ENCODE results near the gene ZBTB7A. TPM values are rescaled to one million over a fixed set of nuclear protein-coding genes. Genes with fewer than 3 reads are reported as not detected.
A peak's percentile ranks its signal among the peaks of the same experiment; 100 is the strongest.
"Not testable (repeated sequence)": the region's sequence is repeated elsewhere in the genome, so short reads cannot be mapped to it uniquely, and the experiment has no call there.

The ZBTB7A gene
- total RNA-seq, 1 experiment from 2014 or later = 49.5 TPM

GRCh38 chr19:4007021-4007835 lies 59.5 kb downstream of the ZBTB7A start, which contains the start of gene PIAS4:
PIAS4 (plus strand) TSS chr19:4007736; CDS start chr19:4007761, 25 bp downstream.
- RAD21 ChIA-PET (ENCODE audit: low non-redundant PET in 1 of 2, low total read pairs in 2 of 2, uncharacterized antibody in 2 of 2, unreplicated experiment in 2 of 2) = no interaction called here
- peak; percentile 93 for ATAC-seq
- Histone ChIP-seq H3K4me2 (ENCODE audit: low read length) (peak within 1 kb of the TSS; percentile 94), H3K27ac (ENCODE audit: low read depth, low read length) (peak within 1 kb of the TSS; percentile 94), H3K9ac (ENCODE audit: low read length) (peak within 1 kb of the TSS; percentile 82), H2AFZ (ENCODE audit: low read depth, low read length, poor library complexity, severe bottlenecking) (no peak within 1 kb of the TSS), H3K27me3 (ENCODE audit: insufficient read depth, low read length) (no peaks in the 10 kb centered on the region), H3K9me2 (ENCODE audit: insufficient read depth) (no peaks in the 10 kb centered on the region), H3K4me3 (replicated peaks in 1 of 2; ENCODE audit: low read depth in 1 of 2, low read length in 2 of 2) (peak within 1 kb of the TSS; percentile 94 to 98), H3K36me3 (ENCODE audit: control insufficient read depth in 1 of 2, insufficient read depth in 2 of 2, low read length in 2 of 2) (no peaks in the 10 kb centered on the region; a peak in 1 of 4 replicates), H4K20me1 (ENCODE audit: insufficient read depth) (0 out of 2 replicates have a peak, but pooled peaks cover 4% of the 10 kb centered on the region), H3K9me3 (ENCODE audit: control insufficient read depth in 1 of 2, insufficient read depth in 1 of 2, low read depth in 1 of 2, low read length in 2 of 2) (no peaks in the 10 kb centered on the region), H3K4me1 (ENCODE audit: control insufficient read depth in 1 of 2, insufficient read depth in 2 of 2, low read length in 2 of 2) (peaks cover 7 to 14% of the 10 kb centered on the region in 2 experiments; a peak in 3 of 4 replicates), H3K79me2 (ENCODE audit: insufficient read depth, low read length) (peaks cover 41% of the 10 kb centered on the region)
- CTCF ChIA-PET = interaction anchor here (1.0 to 2.1 kb wide), 5 partner anchors 11 to 158 kb away, joined by 3 to 10 read pairs (median 4); no protein-coding TSS in a partner anchor
- POLR2A ChIA-PET = interaction anchor here (0.7 to 2.1 kb wide), 5 partner anchors 10 to 22 kb away, joined by 3 to 8 read pairs (median 4); partner anchors contain the start of gene EEF2
- TSS peak; percentile 86 for BruUV-seq (replicated peaks)
- intact Hi-C loops (cut with micrococcal nuclease) = no loop called here
- DNase-seq (ENCODE audit: low read depth, low spot score) = peak; percentile 88
- TF ChIP-seq ELF1 (IDR thresholded peaks at IDR 0.05; ENCODE audit: borderline replicate concordance, low read depth) = no peak
- peak; percentile 94 for TF ChIP-seq YY1 (IDR thresholded peaks at IDR 0.05; ENCODE audit: extremely low read depth, insufficient replicate concordance, low read depth, low read length)
- TF ChIP-seq ZFX (IDR thresholded peaks at IDR 0.05) = peak; percentile 84; the same call in 1 of the 2 replicates
- peak; percentile 72 for TF ChIP-seq POLR2AphosphoS5 (IDR thresholded peaks at IDR 0.05; ENCODE audit: low read depth, low read length)
- TF ChIP-seq CBX3 (IDR thresholded peaks at IDR 0.05; ENCODE audit: low read depth) = no peak
- peak; percentile 54 for TF ChIP-seq POLR2A (IDR thresholded peaks at IDR 0.05; ENCODE audit: borderline replicate concordance, extremely low read depth, insufficient read depth, insufficient read length)
- TF ChIP-seq SP1 (IDR thresholded peaks at IDR 0.05; ENCODE audit: low read depth) = peak; percentile 88
- no peak for TF ChIP-seq ATF3 (IDR thresholded peaks at IDR 0.05)
- peak; percentile 94; the same call in 1 of the 2 replicates for TF ChIP-seq SIN3A (IDR thresholded peaks at IDR 0.05; ENCODE audit: low read depth)
- TF ChIP-seq SRF (IDR thresholded peaks at IDR 0.05; ENCODE audit: low read depth) = no peak
- no peak for TF ChIP-seq ZNF274 (IDR thresholded peaks at IDR 0.05; ENCODE audit: low read depth, low read length)
- TF ChIP-seq, protein P1, sequence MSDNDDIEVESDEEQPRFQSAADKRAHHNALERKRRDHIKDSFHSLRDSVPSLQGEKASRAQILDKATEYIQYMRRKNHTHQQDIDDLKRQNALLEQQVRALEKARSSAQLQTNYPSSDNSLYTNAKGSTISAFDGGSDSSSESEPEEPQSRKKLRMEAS (IDR thresholded peaks at IDR 0.05) = peak; percentile 91

- H3K9ac ChIP-seq (ENCODE audit: low read length); H3K9me3 ChIP-seq (ENCODE audit: control insufficient read depth in 1 of 2, insufficient read depth in 1 of 2, low read depth in 1 of 2, low read length in 2 of 2); CTCF ChIA-PET; H3K27ac ChIP-seq (ENCODE audit: low read depth, low read length); ATAC-seq; H3K9me2 ChIP-seq (ENCODE audit: insufficient read depth); H3K4me2 ChIP-seq (ENCODE audit: low read length); DNase-seq (ENCODE audit: low read depth, low spot score); RAD21 ChIA-PET (ENCODE audit: low non-redundant PET in 1 of 2, low total read pairs in 2 of 2, uncharacterized antibody in 2 of 2, unreplicated experiment in 2 of 2); H3K4me3 ChIP-seq (replicated peaks in 1 of 2; ENCODE audit: low read depth in 1 of 2, low read length in 2 of 2); H2AFZ ChIP-seq (ENCODE audit: low read depth, low read length, poor library complexity, severe bottlenecking); intact Hi-C loops (cut with micrococcal nuclease); H3K27me3 ChIP-seq (ENCODE audit: insufficient read depth, low read length); H3K36me3 ChIP-seq (ENCODE audit: control insufficient read depth in 1 of 2, insufficient read depth in 2 of 2, low read length in 2 of 2); BruUV-seq (replicated peaks); H4K20me1 ChIP-seq (ENCODE audit: insufficient read depth): not testable (repeated sequence)
- peaks cover 26% of the 10 kb centered on the region for H3K79me2 ChIP-seq (ENCODE audit: insufficient read depth, low read length)
- POLR2A ChIA-PET = interaction anchor here (0.7 kb wide), 1 partner anchor 8 kb away, joined by 3 read pairs; no protein-coding TSS in a partner anchor
- peaks cover 7 to 14% of the 10 kb centered on the region in 2 experiments; a peak in 3 of 4 replicates for H3K4me1 ChIP-seq (ENCODE audit: control insufficient read depth in 1 of 2, insufficient read depth in 2 of 2, low read length in 2 of 2)
These were observed 61.3 kb downstream of the ZBTB7A start for GRCh38 chr19:4005436-4005835.

DNA sequence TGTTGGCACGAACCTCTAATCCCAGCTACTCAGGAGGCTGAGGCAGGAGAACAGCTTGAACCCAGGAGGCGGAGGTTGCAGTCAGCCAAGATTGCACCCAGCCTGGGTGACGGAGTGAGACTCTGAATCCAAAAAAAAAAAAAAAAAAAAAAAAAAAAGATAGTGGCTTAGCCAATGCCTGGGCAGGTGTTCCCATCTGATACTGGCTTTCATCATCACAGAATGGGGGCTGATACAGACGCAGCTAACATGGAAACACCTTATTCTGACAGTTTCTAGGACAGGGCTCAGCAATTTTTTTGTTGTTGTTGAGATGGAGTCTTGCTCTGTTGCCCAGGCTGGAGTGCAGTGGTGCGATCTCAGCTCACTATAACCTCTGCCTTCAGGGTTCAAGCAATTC lies 65.9 kb downstream of the ZBTB7A start:
- RAD21 ChIA-PET (ENCODE audit: low non-redundant PET in 1 of 2, low total read pairs in 2 of 2, uncharacterized antibody in 2 of 2, unreplicated experiment in 2 of 2); H3K9me3 ChIP-seq (ENCODE audit: control insufficient read depth in 1 of 2, insufficient read depth in 1 of 2, low read depth in 1 of 2, low read length in 2 of 2); H3K9me2 ChIP-seq (ENCODE audit: insufficient read depth); H3K79me2 ChIP-seq (ENCODE audit: insufficient read depth, low read length); H3K4me2 ChIP-seq (ENCODE audit: low read length); H3K27me3 ChIP-seq (ENCODE audit: insufficient read depth, low read length); H4K20me1 ChIP-seq (ENCODE audit: insufficient read depth); DNase-seq (ENCODE audit: low read depth, low spot score); H3K27ac ChIP-seq (ENCODE audit: low read depth, low read length); ATAC-seq; H2AFZ ChIP-seq (ENCODE audit: low read depth, low read length, poor library complexity, severe bottlenecking); H3K36me3 ChIP-seq (ENCODE audit: control insufficient read depth in 1 of 2, insufficient read depth in 2 of 2, low read length in 2 of 2); H3K9ac ChIP-seq (ENCODE audit: low read length); intact Hi-C loops (cut with micrococcal nuclease); BruUV-seq (replicated peaks); H3K4me3 ChIP-seq (replicated peaks in 1 of 2; ENCODE audit: low read depth in 1 of 2, low read length in 2 of 2); H3K4me1 ChIP-seq (ENCODE audit: control insufficient read depth in 1 of 2, insufficient read depth in 2 of 2, low read length in 2 of 2): not testable (repeated sequence)
- CTCF ChIA-PET = interaction anchor here (1.1 kb wide), 1 partner anchor 11 kb away, joined by 4 read pairs; no protein-coding TSS in a partner anchor
- POLR2A ChIA-PET = interaction anchor here (0.7 to 1.4 kb wide), 2 partner anchors 11 to 206 kb away, joined by 3 read pairs; no protein-coding TSS in a partner anchor
